Neural cell (in vitro differentiated cells): Measurements from ENCODE around the gene SPEM1. TPM values are rescaled to one million over a fixed set of nuclear protein-coding genes. Genes with fewer than 3 reads are reported as not detected.

ENCODE experiments used
- H2AFZ ChIP-seq: fragments of 200-600, 300-800 bp; sonication (generic), shearing (Covaris generic); 2 replicates; pipeline ENCODE4 v1.6.0; 2014; ENCODE audit warnings: low read depth, mild to moderate bottlenecking, antibody characterized with exemption, low read length, moderate library complexity
- H3F3A ChIP-seq: fragments of 200-600 bp; shearing (Covaris generic); 2 replicates; pipeline ENCODE4 v1.6.1; 2016; ENCODE audit warnings: mild to moderate bottlenecking, moderate library complexity, mixed read lengths, antibody characterized with exemption, low read length; ENCODE audit not compliant: insufficient read depth, poor library complexity, severe bottlenecking
- H3K27ac ChIP-seq: fragments of 200-600, 300-800 bp; sonication (generic), shearing (Covaris generic); 2 replicates; pipeline ENCODE4 v1.5.1; 2014; ENCODE audit warnings: mild to moderate bottlenecking, low read length, moderate library complexity
- H3K27me3 ChIP-seq: fragments of 300-800, 200-600 bp; sonication (generic), shearing (Covaris generic); 2 replicates; pipeline ENCODE4 v1.6.0; 2014; ENCODE audit warnings: mild to moderate bottlenecking, low read depth, low read length, moderate library complexity; ENCODE audit not compliant: insufficient read depth
- H3K36me3 ChIP-seq: fragments of 300-800, 200-600 bp; sonication (generic), shearing (Covaris generic); 2 replicates; pipeline ENCODE4 v1.5.1; 2014; ENCODE audit warnings: mild to moderate bottlenecking, antibody characterized with exemption, low read length, moderate library complexity; ENCODE audit not compliant: insufficient read depth
- H3K4me2 ChIP-seq: fragments of 300-800, 200-600 bp; sonication (generic), shearing (Covaris generic); 2 replicates; pipeline ENCODE4 v1.6.0; 2014; ENCODE audit warnings: mild to moderate bottlenecking, low read length
- H3K4me3 ChIP-seq: fragments of 300-800, 200-600 bp; sonication (generic), shearing (Covaris generic); 2 replicates; pipeline ENCODE4 v1.5.1; 2014; ENCODE audit warnings: mild to moderate bottlenecking, low read length, moderate library complexity
- H3K79me2 ChIP-seq: fragments of 200-600 bp; shearing (Covaris generic); replicated peaks from 2 replicates; pipeline ENCODE4 v1.6.0; 2014; ENCODE audit warnings: mild to moderate bottlenecking, low read length, moderate library complexity; ENCODE audit not compliant: insufficient read depth
- H3K9ac ChIP-seq: fragments of 300-800, 200-600 bp; sonication (generic), shearing (Covaris generic); 2 replicates; pipeline ENCODE4 v1.6.1; 2016; ENCODE audit warnings: mild to moderate bottlenecking, low read length, mixed read lengths
- H3K9me2 ChIP-seq: fragments of 200-600 bp; shearing (Covaris generic); 2 replicates; pipeline ENCODE4 v1.6.1; 2016; ENCODE audit warnings: mild to moderate bottlenecking, low read length, mixed read lengths; ENCODE audit not compliant: insufficient read depth
- H3K9me3 ChIP-seq: fragments of 200-600, 300-800 bp; sonication (generic), shearing (Covaris generic); 2 replicates; pipeline ENCODE4 v1.6.1; 2016; ENCODE audit warnings: mild to moderate bottlenecking, mixed run types, low read length, moderate library complexity, mixed read lengths
- H4K20me1 ChIP-seq: fragments of 200-600 bp; shearing (Covaris generic); 2 replicates; pipeline ENCODE4 v1.6.1; 2016; ENCODE audit warnings: mild to moderate bottlenecking, mixed run types; ENCODE audit not compliant: insufficient read depth
- CTCF ChIP-seq: fragments of 450-650 bp; IDR thresholded peaks from 2 replicates; pipeline ENCODE4 v1.5.1; 2014; ENCODE audit warnings: antibody characterized with exemption, mild to moderate bottlenecking, moderate library complexity; ENCODE audit not compliant: poor library complexity, severe bottlenecking
- EP300 ChIP-seq: fragments of 450-650 bp; conservative IDR thresholded peaks from 2 replicates; pipeline ENCODE4 v1.6.1; 2014; ENCODE audit warnings: antibody characterized with exemption, mild to moderate bottlenecking, moderate library complexity; ENCODE audit not compliant: poor library complexity, severe bottlenecking
- EZH2 ChIP-seq: fragments of 200-600, 300-800 bp; shearing (Covaris generic), sonication (generic); IDR thresholded peaks from 2 replicates; pipeline ENCODE4 v1.6.1; 2014; ENCODE audit warnings: antibody characterized with exemption, low read length, borderline replicate concordance, mild to moderate bottlenecking; ENCODE audit not compliant: insufficient read depth, poor library complexity, severe bottlenecking
- MXI1 ChIP-seq: fragments of 450-650 bp; conservative IDR thresholded peaks from 2 replicates; pipeline ENCODE4 v1.6.1; 2014; ENCODE audit warnings: antibody characterized with exemption, mild to moderate bottlenecking; ENCODE audit not compliant: poor library complexity, severe bottlenecking
- POLR2AphosphoS5 ChIP-seq: IDR thresholded peaks from 2 replicates; pipeline ENCODE4 v1.6.1; 2012
- RAD21 ChIP-seq: fragments of 450-650 bp; conservative IDR thresholded peaks from 2 replicates; pipeline ENCODE4 v1.6.1; 2014; ENCODE audit warnings: antibody characterized with exemption, mild to moderate bottlenecking, moderate library complexity
- REST ChIP-seq: IDR thresholded peaks from 2 replicates; pipeline ENCODE4 v1.6.1; 2012; ENCODE audit warnings: borderline replicate concordance
- SMC3 ChIP-seq: fragments of 450-650 bp; conservative IDR thresholded peaks from 2 replicates; pipeline ENCODE4 v1.6.1; 2014; ENCODE audit warnings: antibody characterized with exemption, mild to moderate bottlenecking, moderate library complexity; ENCODE audit not compliant: poor library complexity
- TAF1 ChIP-seq: IDR thresholded peaks from 2 replicates; pipeline ENCODE4 v1.6.1; 2012; ENCODE audit warnings: low read depth
- polyA plus RNA-seq: library from polyadenylated mRNA; depleted of rRNA; stranded (reverse); fragments of >200 nt; gene quantifications from 2 replicates; pipeline ENCODE4 v1.2.3, GENCODE V29; 2014

Gene SPEM1
- polyA plus RNA-seq, 1 donor from 2014 or later, result not detected

GRCh38 chr17:7462474-7463371 lies 42.6 kb downstream of the SPEM1 start:
- no peak overlapping the region for H3K4me2 ChIP-seq
- no peaks in the 10 kb centered on the region for H3K36me3 ChIP-seq
- H3K9ac ChIP-seq, result no peak overlapping the region
- H3K9me3 ChIP-seq, result no peaks in the 10 kb centered on the region
- no peaks in the 10 kb centered on the region for H3F3A ChIP-seq
- TF ChIP-seq TAF1 (no peak), MXI1 (no peak), SMC3 (no peak)
- H2AFZ ChIP-seq, result no peak overlapping the region
- H3K4me3 ChIP-seq, result no peak overlapping the region
- no peaks in the 10 kb centered on the region for H3K9me2 ChIP-seq
- no peaks in the 10 kb centered on the region for H3K79me2 ChIP-seq
- H3K27ac ChIP-seq, result no peak overlapping the region
- no peaks in the 10 kb centered on the region for H3K27me3 ChIP-seq
- no peaks in the 10 kb centered on the region for H4K20me1 ChIP-seq

- no peaks in the 10 kb centered on the region for H3K36me3 ChIP-seq
- no peaks in the 10 kb centered on the region for H3F3A ChIP-seq
- no peak overlapping the region for H3K4me2 ChIP-seq
- no peak overlapping the region for H3K9ac ChIP-seq
- no peaks in the 10 kb centered on the region for H3K9me2 ChIP-seq
- H4K20me1 ChIP-seq, result no peaks in the 10 kb centered on the region
- TF ChIP-seq RAD21 (no peak), MXI1 (no peak), SMC3 (no peak), CTCF (no peak), TAF1 (no peak), EP300 (no peak), POLR2AphosphoS5 (no peak), REST (no peak), EZH2 (no peak)
- H3K4me3 ChIP-seq, result no peak overlapping the region
- H3K79me2 ChIP-seq, result no peaks in the 10 kb centered on the region
- H3K27me3 ChIP-seq, result no peaks in the 10 kb centered on the region
- H3K27ac ChIP-seq, result no peak overlapping the region
- no peaks in the 10 kb centered on the region for H3K9me3 ChIP-seq
- H2AFZ ChIP-seq, result no peak overlapping the region
Measured at GRCh38 chr17:7463372-7463846, 43.3 kb downstream of the SPEM1 start.
